IPS-15b (cell line): ENCODE data around the gene GPRIN2.

Experiments
- H3K27me3 ChIP-seq: one replicate; pipeline ENCODE4 v1.6.1; 2013; ENCODE audit warnings: low read length; ENCODE audit not compliant: control insufficient read depth, insufficient read depth
- H3K36me3 ChIP-seq: one replicate; pipeline ENCODE4 v1.6.1; 2013; ENCODE audit warnings: low read length; ENCODE audit not compliant: control insufficient read depth, insufficient read depth
- H3K4me1 ChIP-seq: one replicate; pipeline ENCODE4 v1.6.1; 2013; ENCODE audit warnings: mild to moderate bottlenecking, low read length; ENCODE audit not compliant: control insufficient read depth, insufficient read depth
- H3K4me3 ChIP-seq: one replicate; pipeline ENCODE4 v1.5.1; 2013; ENCODE audit warnings: low read depth, low read length
- H3K9ac ChIP-seq: one replicate; pipeline ENCODE4 v1.6.1; 2013; ENCODE audit warnings: low read depth, mild to moderate bottlenecking, low read length
- H3K9me3 ChIP-seq: one replicate; pipeline ENCODE4 v1.6.1; 2013; ENCODE audit warnings: mild to moderate bottlenecking, low read length; ENCODE audit not compliant: control insufficient read depth, insufficient read depth

Gene GPRIN2

GRCh38 chr10:46560381-46560780 lies 3.9 kb upstream of the GPRIN2 start:
- peaks cover 41% of the 10 kb centered on the region for H3K27me3 ChIP-seq
- no peaks in the 10 kb centered on the region for H3K9me3 ChIP-seq
- H3K9ac ChIP-seq, result no peak overlapping the region
- H3K36me3 ChIP-seq, result no peaks in the 10 kb centered on the region
- H3K4me1 ChIP-seq, result peaks cover 6% of the 10 kb centered on the region
- no peak overlapping the region for H3K4me3 ChIP-seq

DNA sequence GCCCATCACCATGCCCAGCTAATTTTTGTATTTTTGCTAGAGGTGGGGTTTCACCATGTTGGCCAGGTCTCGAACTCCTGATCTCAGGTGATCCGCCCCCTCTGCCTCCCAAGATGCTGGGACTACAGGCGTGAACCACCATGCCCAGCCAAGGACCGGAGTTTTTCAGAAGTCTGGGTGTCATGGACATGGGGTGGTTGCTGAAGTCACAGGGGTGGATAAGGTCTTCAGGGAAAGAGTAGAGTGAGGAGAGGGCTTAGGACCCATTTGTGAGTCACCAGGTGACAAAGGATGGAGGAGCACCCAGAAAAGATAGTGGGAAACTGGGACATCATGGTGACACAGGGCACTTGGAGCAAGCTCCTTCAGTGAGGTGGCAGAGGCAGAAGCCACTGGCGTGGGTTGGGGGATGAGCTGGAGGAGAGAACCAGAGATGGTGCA lies 2.8 kb upstream of the GPRIN2 start:
- H3K27me3 ChIP-seq, result peaks cover 47% of the 10 kb centered on the region
- H3K9me3 ChIP-seq, result no peaks in the 10 kb centered on the region
- H3K4me1 ChIP-seq, result peaks cover 8% of the 10 kb centered on the region
- H3K36me3 ChIP-seq, result no peaks in the 10 kb centered on the region
- H3K4me3 ChIP-seq, result no peak overlapping the region
- H3K9ac ChIP-seq, result no peak overlapping the region

- Histone ChIP-seq H3K27me3 (peaks cover 47% of the 10 kb centered on the region), H3K9me3 (no peaks in the 10 kb centered on the region), H3K36me3 (no peaks in the 10 kb centered on the region), H3K9ac (no peak overlapping the region), H3K4me1 (peaks cover 8% of the 10 kb centered on the region), H3K4me3 (no peak overlapping the region)
Observed at GRCh38 chr10:46558392-46559185, 2.1 kb upstream of the GPRIN2 start.

- no peaks in the 10 kb centered on the region for H3K9me3 ChIP-seq
- H3K27me3 ChIP-seq, result peaks cover 47% of the 10 kb centered on the region
- H3K9ac ChIP-seq, result no peak overlapping the region
- no peaks in the 10 kb centered on the region for H3K36me3 ChIP-seq
- no peak overlapping the region for H3K4me3 ChIP-seq
- H3K4me1 ChIP-seq, result peaks cover 8% of the 10 kb centered on the region
Observed at GRCh38 chr10:46558122-46558391, 1.6 kb upstream of the GPRIN2 start.

DNA sequence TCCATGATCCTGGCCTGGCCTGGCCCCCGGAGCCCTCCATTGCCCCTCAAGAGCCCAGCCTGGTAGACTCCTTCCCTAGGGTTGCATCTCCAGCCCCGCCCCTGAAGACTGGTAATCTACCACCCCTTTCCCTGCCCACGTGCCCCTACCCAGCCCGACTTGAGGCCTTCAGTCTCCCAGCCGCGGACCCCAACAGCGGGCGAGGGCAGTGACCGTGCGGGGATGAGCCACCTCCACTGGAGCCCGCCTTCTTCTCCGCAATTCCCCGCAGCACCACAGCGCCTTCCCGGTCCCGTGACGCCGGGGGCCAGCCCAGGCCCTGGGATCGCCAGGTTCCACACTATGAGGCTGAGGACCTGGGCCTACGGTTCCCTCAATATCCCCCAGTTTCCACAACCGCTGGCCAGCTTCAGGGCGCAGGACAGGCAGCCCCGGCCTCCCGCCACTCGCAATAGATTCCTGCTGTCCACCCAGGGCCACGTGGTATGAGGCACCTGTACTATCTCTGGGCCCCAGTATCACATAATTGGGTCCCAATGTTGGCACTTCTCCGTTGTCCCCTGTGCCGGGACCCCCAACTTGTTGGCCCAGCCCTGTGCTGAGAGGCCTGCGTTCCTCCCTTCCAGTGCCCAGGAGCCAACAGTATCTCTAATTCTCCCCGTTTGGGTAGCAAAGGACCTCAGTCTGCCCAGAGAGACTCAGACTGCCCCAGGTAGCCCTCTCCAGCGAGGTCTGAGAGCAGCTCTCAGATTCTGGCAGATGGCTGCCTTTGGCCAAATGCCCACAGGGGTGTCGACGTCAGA lies 1.1 kb upstream of the GPRIN2 start:
- H3K27me3 ChIP-seq, result peaks cover 47% of the 10 kb centered on the region
- H3K9me3 ChIP-seq, result no peaks in the 10 kb centered on the region
- H3K36me3 ChIP-seq, result peaks cover 4% of the 10 kb centered on the region
- H3K9ac ChIP-seq, result no peak overlapping the region
- peaks cover 8% of the 10 kb centered on the region for H3K4me1 ChIP-seq
- H3K4me3 ChIP-seq, result peak overlapping the region; percentile 95

GRCh38 chr10:46555713-46556514 lies 544 bp downstream of the GPRIN2 start:
- Histone ChIP-seq H3K9ac (peak overlapping the region; percentile 73), H3K4me3 (peak overlapping the region; percentile 95), H3K27me3 (peaks cover 43% of the 10 kb centered on the region), H3K36me3 (peaks cover 18% of the 10 kb centered on the region), H3K4me1 (peaks cover 8% of the 10 kb centered on the region), H3K9me3 (no peaks in the 10 kb centered on the region)

DNA sequence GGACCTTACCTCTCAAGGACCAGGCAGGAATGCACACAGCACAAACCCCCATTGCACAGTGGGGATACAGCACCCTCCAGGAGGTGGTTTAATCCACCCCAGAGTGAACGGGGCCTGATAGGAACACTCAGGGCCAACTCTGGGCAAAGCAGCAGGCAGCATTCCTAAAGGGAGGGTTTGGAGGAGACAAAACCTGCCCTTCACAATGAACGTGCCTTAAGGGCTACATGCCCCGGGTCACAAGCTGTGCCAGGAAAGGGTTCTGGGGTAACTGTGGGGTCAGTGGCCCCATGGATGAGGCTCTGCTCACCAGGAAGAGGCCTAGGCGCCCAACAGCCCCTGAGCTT lies 1.1 kb downstream of the GPRIN2 start:
- peak overlapping the region; percentile 95 for H3K4me3 ChIP-seq
- peaks cover 8% of the 10 kb centered on the region for H3K4me1 ChIP-seq
- H3K9ac ChIP-seq, result peak overlapping the region; percentile 73

DNA sequence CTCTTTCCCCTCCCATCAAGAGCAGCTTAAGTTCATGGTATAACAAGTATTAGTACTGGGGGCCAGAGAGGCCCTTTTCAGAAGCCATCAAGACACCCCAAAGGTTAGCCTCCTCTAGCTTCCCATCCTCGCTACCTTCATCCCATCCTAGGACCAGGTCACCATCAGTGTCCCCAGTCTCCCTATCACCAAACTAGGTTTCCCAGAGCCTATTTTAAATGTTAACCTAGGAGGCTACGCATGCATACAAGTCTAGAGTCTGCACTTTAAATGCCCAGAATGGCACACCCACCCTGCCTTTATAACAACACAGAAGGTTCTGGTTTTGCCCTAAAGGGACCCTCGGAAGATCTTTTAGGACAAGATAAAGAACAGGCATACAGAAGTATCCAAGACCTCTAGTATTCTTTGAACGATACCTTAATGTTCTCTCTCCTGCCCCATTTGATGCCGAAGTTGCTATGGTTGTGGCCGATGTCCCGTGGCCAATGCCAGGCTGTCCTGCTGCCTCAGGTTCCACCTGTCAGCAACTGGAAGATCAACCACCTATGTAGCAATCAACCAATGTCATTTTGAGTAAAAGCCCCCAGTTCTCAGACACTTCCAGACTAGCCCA lies 2.2 kb downstream of the GPRIN2 start:
- no peaks in the 10 kb centered on the region for H3K9me3 ChIP-seq
- H3K36me3 ChIP-seq, result peaks cover 33% of the 10 kb centered on the region
- peaks cover 33% of the 10 kb centered on the region for H3K27me3 ChIP-seq
- H3K9ac ChIP-seq, result no peak overlapping the region
- peaks cover 8% of the 10 kb centered on the region for H3K4me1 ChIP-seq
- H3K4me3 ChIP-seq, result no peak overlapping the region

More for the DNA sequence above, 1.1 kb downstream of the GPRIN2 start:
- no peaks in the 10 kb centered on the region for H3K9me3 ChIP-seq
- H3K36me3 ChIP-seq, result peaks cover 22% of the 10 kb centered on the region
- peaks cover 38% of the 10 kb centered on the region for H3K27me3 ChIP-seq

GRCh38 chr10:46553238-46554049 lies 3.0 kb downstream of the GPRIN2 start:
- peaks cover 8% of the 10 kb centered on the region for H3K4me1 ChIP-seq
- H3K9me3 ChIP-seq, result no peaks in the 10 kb centered on the region
- H3K9ac ChIP-seq, result no peak overlapping the region
- H3K4me3 ChIP-seq, result no peak overlapping the region
- H3K36me3 ChIP-seq, result peaks cover 37% of the 10 kb centered on the region
- peaks cover 24% of the 10 kb centered on the region for H3K27me3 ChIP-seq

DNA sequence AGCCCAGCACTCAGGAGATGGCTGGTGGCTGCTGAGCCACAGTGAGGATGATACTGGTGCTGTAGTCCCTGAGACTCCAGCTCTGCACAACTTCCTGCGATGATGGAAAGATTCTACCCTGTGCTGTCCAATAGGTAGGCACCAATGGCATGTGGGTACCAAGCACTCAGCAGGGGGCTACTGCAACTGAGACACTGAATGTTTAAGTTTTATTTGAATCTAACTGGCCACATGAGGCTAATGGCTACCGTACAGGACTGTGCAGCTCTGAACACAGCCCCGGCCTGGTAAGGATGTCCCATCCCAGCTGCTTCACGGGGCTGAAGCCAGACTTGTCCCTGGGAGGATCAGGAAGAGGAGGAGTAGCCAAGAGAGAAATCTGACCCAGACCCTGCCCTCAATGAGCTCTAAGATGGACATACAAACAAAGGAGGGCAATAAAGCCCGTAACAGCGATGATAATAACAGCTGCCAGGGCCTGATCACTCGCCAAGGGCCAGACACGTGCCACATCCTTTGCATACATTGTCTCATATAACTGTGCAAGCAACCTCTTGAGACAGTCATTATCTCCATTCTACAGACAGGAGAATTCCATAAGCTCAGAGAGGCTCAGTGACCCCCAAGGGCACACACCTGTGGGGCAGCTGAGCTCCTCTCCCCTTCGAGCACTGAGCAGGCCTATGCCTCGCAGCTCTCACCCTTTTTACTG lies 3.8 kb downstream of the GPRIN2 start:
- peaks cover 17% of the 10 kb centered on the region for H3K27me3 ChIP-seq
- H3K36me3 ChIP-seq, result peaks cover 37% of the 10 kb centered on the region
- no peaks in the 10 kb centered on the region for H3K9me3 ChIP-seq
- H3K9ac ChIP-seq, result no peak overlapping the region
- no peak overlapping the region for H3K4me3 ChIP-seq
- peaks cover 8% of the 10 kb centered on the region for H3K4me1 ChIP-seq
